Measurements from ENCODE around the gene JAKMIP2.

JAKMIP2 gene

DNA sequence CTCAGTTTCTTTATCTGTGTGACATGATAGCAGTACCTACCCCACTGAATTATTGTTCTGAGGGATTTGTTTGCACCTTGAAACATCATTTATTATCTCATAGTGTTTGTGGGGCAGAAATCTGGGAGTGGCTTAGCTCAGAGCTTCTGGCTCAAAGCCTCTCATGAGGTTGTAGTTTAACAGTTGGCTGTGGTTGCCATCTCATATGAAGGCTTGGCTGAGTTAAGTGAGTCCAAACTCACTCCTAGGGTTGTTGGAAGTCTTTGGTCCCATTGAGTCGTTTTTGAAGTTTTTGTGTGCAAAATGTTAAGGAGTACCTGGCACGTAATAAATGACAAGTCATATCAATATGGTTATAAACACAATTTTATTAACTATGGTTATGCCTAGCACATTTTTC is 3.6 kb upstream of the JAKMIP2 start:
- no peak for DNase-seq

DNA sequence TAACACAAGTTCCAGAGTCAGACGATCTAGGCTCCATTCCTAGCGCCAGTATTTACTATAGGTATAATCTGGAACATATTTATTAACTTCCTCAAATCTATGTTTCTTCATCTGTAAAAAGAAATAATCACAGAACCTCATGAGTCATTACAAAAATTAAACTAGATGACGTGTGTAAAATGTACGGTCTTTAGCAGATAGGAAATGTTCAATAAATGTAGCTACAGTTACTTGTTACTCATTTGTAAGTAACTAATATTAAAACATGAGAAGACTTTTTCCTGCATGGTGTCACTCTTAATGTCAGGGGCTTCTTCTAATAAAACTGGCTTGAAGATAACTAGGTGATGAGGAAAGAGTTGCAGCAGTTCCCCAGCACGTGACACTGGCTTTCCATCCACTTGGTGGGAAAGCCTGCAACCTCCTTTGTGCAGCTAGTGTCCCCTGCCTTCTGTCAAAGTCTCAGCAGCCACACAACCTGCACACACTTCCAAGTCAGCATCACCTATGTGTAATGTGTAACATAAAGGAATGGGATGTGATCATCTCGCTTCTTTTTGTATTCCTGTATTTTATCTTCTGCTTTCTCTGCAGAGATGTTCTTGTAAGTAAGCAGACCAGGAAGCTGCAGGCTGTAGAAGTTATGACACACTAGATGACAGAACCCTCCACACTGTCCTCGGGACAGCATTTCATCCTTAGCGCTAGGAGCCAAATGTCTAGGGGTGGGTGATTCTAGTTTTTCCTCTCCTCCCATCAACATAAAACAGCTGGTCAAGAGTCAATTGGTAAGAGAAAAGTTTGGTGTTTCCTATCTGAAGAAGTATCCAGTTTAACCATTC is 1.8 kb upstream of the JAKMIP2 start:
- no peak for DNase-seq

DNA sequence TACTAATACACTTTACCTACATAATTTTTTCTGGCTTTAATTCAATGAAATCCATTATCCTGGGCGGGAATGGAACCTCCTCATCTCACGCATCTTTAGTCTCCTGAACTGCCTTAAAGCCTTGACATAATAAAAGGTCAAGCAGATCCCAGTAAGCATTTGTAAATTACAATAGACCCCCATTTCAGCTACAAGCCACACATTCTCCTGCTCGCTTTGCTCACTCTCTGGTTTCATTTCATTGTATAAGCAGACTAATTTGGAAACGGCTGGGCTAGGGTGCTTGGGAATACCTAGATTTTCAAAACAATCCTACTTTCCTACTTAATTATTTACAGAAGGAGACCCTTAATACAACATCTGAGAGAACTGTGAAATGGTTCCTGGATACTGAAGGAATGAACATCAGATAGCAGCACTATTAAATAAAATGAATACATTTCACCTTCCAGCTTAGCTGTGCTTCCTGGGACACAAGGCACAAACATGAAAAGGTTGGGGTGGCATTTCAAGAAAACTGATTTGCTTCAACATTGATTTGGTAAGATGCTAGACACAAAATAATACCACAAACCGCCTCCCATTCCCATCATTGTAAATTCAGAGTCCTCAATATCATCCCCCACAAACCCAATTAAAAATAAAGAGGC is 1.5 kb downstream of the JAKMIP2 start:
- no peak for DNase-seq

DNA sequence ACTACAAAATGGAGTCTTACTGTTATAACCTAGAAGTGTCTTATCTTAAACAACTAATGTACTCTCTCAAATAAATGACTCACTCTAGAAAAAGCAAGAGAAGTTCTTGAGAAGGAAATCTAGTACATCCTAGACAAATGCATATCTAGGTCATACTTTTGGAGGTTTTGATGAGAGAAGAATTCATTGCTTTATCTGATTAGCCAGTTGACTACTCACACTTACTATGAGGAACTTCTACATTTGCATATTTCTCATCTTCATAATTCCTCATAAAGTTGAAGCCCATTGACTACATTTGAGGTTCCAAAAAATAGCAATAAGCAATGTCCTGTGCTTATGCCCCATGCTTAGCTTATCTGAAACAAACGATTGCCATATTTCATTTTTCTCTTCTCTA is 2.8 kb downstream of the JAKMIP2 start:
- DNase-seq: no peak

DNA sequence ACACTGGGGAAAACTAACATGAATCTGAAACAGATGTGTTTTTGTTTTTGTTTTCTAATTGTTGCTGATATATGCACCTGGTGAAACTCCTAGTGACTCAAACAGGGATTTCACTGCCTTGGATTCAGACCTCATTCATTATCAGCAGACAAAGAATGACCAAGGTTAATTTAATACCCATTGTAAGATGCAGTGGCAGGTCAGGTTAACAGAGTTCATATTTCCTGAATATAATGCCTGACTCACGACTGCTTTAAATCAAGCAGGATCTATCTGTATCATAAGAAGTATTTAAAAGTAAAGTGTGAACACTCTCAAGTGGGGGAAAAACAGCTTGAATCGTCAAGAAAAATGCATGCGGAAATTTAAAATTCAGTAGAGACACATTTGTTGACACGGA is 5.5 kb downstream of the JAKMIP2 start:
- DNase-seq: no peak

DNA sequence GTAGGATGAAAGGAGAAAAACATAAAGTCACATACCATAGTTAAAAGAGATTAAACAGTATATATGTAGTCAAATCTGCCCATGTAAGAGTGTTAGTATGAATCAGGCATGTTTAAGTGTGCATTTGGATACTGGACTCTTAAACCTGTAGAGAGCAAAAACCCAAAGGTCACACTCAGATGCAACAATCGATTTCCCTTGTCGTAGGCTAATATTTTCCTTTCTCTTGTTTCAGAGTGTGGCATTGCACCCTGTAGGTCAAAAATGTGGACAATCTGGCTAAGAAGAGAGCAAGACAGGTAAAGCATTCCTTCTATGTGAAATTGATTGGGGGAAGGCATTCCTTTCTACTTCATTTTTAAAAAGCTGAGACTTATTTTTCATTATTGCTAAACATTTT is 8.9 kb downstream of the JAKMIP2 start:
- DNase-seq: no peak

DNA sequence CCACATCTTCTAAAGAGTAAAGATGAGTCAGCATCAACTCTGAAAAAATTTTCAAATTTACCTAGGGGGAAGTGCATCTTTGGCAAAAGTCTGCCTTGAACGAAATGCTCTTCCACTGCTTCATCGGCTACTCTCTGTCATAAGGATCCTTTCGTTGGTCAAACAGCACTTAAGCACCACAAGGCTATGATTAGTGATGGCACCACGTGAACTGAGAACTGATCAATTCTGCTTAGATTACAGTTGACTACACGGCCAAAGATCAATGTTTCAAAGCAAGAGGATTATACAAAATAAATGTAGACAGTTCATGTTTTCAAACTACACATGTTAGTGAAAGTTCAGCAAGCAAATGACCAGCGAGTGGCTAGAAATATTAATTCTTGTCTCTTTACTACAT is 9.4 kb downstream of the JAKMIP2 start:
- no peak for DNase-seq

DNA sequence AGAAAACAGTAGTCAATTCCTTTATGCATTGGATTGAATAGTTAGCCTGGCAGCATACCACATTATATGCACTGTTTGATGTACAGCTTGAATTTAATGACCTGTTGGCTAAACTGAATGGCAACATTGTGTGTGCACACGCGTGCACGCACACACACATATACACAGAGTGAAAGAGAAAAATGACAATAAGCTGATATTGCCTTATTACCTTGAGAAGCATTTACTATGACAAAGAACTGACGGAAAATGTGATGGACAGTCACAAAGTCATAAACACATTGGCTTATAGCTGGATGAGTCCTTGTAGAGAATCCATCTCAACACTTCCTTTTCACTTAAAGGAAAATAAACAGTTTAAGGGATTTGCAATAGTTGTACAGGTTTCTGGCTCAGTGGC is 15.5 kb downstream of the JAKMIP2 start:
- no peak for DNase-seq

DNA sequence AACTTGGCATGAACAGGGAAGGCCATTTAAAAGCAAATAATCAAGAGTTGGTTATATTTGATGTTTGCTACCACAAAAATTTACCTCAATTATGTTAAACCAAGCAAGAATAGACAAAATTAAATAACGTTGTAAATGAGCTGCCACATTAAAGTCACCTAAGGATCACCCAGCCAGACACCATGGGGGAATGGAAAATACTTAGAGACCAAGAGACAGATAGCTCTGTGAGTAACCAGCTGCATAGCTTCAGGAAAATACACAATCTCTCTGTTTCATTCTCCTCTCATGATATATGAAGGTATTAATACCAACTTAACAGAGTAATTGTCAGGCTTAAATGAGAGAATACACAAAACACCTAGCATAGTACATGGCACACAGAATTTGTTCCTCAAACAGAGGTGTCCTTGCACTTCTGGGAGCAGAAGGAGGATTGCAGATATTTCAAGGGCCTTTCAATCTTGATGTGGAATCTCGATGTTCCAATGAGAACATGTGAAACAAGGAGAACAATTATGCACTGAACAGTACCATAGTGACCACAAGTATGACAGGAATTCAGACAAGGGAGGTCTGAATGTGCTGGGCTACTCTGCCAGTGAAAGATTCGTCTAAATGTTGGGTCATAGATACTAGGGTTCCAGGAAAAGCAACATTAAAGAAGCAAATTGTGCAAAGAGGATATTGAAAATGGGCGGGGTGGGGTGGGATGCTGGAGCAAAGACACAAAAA is 18.6 kb downstream of the JAKMIP2 start:
- peak in 1 of 2 experiments; percentile 21 for DNase-seq

DNA sequence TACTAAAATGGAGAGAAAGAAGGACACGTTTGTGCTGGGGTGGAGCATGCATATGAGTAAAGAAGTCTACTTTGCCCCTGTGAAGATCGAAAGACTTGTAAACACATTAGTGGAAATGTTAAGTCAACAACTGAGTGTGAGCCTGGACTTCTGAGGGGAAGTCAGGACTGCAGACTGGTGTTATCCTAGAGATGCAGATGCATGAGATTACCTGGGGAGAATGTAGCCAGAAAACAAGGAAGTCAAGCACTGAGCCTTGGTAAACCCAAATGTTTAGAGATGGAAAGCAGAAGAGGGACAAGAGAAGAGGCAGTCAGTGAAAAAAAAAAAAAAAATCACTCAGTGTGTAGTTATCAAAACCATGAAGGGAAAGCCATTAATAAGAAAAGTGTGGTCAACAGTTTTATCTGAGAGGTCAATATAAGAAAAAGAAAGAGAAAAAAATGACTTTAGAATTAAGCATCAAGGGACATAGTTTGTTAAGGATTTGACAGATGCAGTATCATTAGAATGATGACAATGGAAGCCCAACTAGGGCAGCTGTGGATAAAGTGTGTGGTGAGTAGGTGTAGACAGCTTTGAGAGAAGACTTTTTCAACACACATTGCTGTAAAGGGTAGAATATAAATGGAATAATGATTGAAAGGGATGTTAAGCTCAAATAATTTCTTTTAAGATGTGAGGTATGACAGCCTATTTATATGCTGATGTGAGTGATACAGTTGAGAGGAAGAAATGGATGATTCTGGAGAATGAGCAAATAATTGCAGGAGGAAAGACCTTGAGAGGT is 22.2 kb downstream of the JAKMIP2 start:
- no peak for DNase-seq

DNA sequence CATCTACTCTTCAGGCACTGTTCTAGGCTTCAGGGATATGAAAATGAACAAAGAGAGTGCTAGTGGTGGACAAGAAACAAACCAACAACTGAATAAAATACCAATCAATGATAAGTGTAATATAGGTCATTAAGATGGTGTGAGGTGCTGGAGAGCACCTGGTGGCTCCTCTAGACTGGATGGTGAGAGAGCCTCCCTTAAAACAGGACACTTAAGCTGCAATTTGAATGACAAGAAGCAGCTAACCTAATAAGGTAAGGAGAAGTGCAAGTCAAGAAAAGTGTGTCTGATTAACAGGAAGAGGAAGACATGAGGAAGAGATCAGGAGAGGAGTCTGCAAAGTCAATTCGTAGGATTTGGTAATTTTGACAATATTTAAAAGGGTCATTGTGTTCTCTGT is 23.1 kb downstream of the JAKMIP2 start:
- no peak for DNase-seq

DNA sequence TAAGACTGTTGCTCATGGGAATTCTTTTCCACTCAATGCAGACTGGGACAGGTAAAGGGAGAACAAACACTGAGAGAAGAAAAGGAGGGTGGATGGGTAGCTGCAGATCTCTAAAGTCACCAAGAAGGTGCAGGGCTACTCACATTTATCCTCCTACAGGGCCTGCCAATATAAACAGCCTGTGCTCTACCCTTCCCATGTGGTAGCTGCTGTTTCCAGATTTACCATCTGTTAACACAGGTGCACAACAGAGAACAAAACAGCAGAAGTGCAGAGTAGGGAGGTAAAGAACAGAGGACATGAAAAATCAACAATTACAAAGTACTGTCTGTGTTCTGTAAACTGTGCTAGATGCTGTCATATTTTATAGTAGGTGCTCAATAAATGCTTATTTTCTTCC is 26.0 kb downstream of the JAKMIP2 start:
- no peak for DNase-seq

DNA sequence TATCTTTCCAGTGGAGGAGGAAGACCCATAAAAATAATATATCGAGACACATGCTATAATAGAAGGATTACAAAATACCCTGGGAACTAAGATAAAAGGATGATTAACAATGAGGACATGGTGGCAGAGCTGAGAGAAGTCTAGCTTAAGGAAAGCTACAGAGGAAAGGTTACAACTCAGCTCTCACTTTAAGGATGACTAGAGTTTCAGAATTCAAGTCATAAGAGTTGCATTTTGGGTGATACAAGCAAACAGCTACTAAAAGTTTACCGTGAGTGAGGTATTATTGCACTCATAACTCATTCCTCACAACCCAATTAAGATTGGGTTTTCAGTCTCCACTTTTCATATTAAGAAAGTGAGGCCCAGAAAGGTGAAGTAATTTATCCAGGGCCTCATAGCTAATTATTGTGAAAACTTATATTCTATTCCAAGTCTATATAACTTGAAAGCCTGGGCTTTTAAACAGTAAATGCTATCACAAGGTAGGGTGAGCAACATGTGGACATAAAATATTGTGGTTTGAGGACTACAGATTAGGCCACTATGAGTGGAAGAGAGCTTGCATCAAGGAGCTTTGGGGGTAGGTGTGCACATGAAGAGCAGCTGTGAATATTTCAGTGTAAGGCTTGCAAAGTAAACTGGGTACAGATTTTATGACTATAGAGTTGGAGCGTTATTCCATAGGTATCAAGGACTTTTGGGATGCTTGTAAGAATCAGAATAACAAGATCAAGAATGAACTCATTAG is 28.0 kb downstream of the JAKMIP2 start:
- DNase-seq: no peak

DNA sequence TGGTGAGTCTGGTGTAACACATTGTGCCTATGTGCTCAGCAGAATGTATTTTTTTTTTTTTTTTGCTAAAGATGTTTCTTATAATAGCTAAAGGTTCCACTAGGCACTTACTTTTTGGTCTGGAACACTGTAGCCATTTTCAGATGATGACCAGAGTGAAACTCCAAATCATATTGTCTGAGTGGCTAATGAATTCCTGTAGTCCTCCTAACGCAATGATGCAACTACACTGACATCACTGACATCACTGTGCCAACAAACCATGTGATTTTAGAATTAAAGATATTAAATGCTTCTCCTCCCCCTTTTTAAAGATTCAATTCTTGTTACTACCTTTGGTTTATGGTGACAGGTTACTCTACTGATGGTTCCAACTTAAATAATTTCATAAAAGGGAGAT is 28.8 kb downstream of the JAKMIP2 start:
- DNase-seq: no peak

DNA sequence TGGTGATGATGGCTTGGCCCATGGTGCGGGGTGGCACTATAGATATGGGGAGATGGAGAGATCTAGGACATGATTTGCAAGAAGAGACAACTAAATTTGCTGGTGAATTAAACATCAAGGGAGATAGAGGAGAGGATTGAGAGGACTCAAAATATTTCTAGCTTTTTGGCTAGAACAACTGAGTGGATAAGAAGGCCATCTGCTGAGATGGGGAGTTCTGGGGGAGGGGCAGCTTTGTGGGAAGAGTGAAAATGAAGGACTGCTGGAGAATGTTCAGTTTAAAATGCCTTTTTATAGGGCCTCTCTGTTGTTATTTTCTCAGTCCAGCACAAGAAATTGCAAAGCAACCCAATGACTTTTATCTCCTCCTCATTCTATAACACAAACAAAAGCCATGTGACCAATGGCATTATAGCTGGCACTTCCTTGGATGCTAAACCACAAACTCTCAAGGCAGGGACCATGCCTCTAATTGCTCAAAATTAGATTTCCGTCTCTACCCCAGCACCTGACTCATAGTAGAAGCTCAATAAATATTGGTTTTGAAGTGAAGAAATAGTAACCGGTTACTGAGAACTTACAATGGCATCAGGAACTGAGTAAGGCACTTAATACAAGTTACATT is 29.8 kb downstream of the JAKMIP2 start:
- no peak for DNase-seq

DNA sequence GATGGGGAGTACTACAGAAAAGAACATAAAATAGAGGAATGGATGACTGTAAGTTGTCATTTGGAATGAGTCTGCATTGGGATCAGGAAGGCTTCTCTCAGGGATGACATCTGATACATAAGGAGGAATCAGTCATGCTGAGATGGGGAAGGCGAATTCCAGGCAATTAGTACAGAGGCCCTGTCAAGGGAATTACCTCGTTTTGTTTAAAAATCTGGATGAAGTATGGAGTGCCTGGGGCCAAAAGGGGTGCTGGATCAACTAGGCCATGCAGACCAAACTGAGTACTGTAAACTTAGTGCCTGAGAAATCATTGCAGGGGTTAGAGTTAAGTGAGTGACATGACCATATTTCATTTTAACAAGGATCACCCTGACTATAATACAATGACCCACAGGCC is 30.5 kb downstream of the JAKMIP2 start:
- DNase-seq: no peak

DNA sequence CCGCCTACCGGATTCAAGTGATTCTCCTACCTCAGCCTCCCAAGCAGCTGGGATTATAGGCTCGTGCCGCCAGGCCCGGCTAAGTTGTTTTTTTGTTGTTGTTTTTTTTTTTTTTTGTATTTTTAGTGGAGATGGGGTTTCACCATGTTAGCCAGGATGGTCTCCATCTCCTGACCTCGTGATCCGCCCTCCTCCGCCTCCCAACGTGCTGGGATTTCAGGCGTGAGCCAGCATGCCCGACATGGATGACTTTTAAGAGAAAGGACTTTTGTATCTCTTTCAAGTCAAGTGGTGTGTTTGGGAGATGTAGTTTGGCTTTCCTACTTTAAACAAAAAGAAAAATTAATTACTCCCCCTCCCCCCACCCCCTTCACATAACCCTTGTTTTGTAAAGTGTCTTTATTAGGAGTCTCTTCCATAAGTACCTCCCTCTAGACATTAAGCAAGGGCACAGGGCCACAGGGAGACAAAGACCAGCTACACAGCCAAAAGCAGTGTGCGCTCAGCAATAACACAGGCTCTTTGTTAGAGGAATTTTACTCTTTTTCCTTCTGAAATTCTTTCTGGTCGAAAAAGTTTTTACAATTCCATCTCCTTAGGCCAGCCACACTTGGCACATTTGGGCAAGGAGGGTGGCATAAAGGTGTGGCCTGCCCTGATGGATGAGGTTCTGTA is 31.2 kb downstream of the JAKMIP2 start:
- DNase-seq: no peak

DNA sequence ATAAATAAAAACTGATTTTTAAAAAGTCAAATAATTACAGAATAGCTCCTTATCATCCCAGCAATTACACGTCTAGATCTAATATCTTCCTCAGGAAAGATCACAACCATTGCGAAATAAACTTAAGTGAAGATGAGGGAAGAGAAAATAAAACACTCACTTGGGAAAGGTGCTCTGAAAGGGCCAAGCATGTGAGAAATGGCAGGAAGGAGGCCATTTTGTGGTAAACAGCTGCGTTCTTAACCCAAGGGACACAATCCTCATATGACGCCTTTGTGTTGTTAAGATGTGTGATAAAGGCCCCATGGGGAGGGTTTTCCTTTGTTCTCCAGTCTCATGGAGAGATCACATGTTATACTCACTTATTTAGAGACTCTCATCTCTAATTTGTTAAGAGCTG is 32.5 kb downstream of the JAKMIP2 start:
- no peak for DNase-seq

DNA sequence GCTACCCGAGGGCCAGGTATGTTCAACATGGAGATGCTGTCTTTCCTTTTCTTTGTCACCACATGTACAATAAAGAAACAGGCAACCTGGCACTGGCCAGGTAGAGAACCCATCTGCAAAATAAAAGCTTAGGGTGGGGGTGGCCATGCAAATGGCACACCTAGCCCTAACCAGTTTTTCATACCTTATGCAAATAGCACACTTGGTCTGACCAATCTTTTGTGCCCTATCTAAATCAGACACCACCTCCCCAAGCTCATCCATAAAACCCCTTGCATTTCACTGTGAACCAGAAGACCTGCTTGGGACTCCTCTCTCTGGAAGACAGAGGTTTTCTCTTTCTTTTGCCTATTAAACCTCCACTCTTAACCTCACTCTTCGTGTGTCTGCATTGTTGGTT is 33.9 kb downstream of the JAKMIP2 start:
- no peak for DNase-seq

DNA sequence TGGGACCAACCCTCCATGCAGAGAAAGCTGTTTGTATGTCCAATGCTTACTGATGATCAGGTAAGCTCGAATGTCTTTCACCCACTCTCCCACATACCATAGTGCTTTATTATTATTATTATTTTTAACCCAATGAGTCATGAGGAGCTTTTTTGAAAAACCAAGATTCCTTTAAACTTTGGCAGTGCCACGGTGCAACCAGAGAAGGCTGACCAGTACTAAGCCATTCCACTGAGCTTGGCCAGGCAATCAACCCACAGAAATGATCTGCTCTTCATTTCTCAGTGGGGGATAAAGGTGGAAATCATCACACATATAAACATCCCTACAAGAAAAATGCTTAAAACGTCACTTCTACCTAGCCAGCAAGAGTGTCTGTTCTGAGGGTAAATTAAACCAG is 35.5 kb downstream of the JAKMIP2 start:
- no peak for DNase-seq

DNA sequence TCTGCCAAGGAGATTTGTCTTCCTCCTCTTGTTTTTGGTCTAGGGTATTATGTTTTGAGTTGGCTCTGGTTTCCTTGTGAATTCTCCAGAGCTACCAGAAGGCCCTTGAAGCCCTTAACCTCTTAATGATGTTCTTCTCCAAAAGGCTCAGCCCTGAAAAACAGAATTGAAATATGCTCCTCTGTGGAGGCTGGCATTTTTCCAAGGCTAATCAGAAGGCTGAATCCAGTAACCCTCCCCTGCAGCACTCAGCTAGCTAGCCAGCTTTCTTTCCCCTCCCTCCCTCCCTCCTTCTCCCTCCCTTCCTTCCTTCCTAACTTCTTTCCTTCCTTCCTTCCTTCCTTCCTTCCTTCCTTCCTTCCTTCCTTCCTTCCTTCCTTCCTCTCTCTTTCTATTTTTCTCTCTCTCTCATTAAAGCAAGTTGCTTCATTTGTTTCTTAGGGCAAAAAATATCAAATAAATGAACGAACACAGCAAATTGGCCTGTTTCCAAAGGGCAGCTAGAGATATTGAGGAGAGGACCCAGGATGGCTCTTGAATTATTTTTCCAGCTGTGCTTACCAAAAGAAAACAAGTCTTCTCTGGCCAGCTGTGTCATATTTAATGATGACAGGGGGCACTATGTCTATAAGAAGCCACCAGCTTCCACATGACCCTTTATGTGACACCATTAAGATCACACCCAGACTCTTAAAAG is 38.7 kb downstream of the JAKMIP2 start:
- DNase-seq: no peak
